OCI-LY7 (cell line): Measurements from ENCODE around the gene GEMIN5.

Experiments
- EZH2phosphoT487 ChIP-seq: fragments of 200-600 bp; sonication (generic); IDR thresholded peaks from 2 replicates; pipeline ENCODE4 v1.6.1; 2018; ENCODE audit warnings: low read depth, borderline replicate concordance, mild to moderate bottlenecking, mixed run types, antibody characterized with exemption, low read length, moderate library complexity, mixed read lengths
- TF ChIP-seq, protein P1 (sequence below): fragments of 200-600 bp; sonication (generic); conservative IDR thresholded peaks from 2 replicates; pipeline ENCODE4 v1.5.1; 2014; ENCODE audit warnings: mild to moderate bottlenecking, antibody characterized with exemption, low read length, moderate library complexity, mixed read lengths

DNA sequence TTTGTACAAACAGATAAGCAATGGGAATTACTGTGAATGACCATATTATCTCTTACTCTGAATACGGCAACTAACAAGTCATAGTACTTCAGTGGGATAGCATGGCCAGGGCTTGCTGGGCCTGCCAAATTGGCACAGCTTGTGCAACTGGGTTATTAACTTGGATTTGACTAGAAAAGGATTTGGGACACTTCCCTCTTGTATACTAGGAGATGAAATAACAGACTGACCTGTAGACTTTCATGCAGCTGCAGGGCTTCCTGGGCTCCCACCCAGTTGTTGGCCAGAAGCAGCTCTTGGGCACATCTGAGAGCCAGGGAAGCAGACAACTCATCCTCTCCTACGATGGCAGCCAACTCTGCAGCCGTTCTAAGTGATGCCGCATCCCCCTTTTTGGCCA lies 39.8 kb downstream of the GEMIN5 start:
- TF ChIP-seq, protein P1, sequence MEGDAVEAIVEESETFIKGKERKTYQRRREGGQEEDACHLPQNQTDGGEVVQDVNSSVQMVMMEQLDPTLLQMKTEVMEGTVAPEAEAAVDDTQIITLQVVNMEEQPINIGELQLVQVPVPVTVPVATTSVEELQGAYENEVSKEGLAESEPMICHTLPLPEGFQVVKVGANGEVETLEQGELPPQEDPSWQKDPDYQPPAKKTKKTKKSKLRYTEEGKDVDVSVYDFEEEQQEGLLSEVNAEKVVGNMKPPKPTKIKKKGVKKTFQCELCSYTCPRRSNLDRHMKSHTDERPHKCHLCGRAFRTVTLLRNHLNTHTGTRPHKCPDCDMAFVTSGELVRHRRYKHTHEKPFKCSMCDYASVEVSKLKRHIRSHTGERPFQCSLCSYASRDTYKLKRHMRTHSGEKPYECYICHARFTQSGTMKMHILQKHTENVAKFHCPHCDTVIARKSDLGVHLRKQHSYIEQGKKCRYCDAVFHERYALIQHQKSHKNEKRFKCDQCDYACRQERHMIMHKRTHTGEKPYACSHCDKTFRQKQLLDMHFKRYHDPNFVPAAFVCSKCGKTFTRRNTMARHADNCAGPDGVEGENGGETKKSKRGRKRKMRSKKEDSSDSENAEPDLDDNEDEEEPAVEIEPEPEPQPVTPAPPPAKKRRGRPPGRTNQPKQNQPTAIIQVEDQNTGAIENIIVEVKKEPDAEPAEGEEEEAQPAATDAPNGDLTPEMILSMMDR: no peak
- no peak for TF ChIP-seq EZH2phosphoT487
